K562 (cell line): Measurements from ENCODE around the gene NR1D1. TPM values are rescaled to one million over a fixed set of nuclear protein-coding genes. Genes with fewer than 3 reads are reported as not detected.
A peak's percentile ranks its signal among the peaks of the same experiment; 100 is the strongest.

ENCODE experiments used
- ARID1B ChIP-seq: fragments of 450-650 bp; IDR thresholded peaks from 2 replicates; pipeline ENCODE4 v1.6.1; 2016; ENCODE audit warnings: antibody characterized with exemption, mild to moderate bottlenecking, inconsistent platforms
- ATF7 ChIP-seq: fragments of 450-650 bp; IDR thresholded peaks from 2 replicates; pipeline ENCODE4 v1.7.1; 2014; ENCODE audit warnings: mild to moderate bottlenecking, moderate library complexity
- LCOR ChIP-seq: sonication (generic); formaldehyde crosslinking; IDR thresholded peaks from 2 replicates; pipeline ENCODE4 v1.8.0; 2022; ENCODE audit warnings: mild to moderate bottlenecking, missing genetic modification reagents
- RBBP5 ChIP-seq: fragments of 200-600 bp; sonication (generic); IDR thresholded peaks from 2 replicates; pipeline ENCODE4 v1.6.1; 2012; ENCODE audit warnings: borderline replicate concordance, mild to moderate bottlenecking, low read length, control low read depth, inconsistent platforms; ENCODE audit not compliant: insufficient read depth, poor library complexity, severe bottlenecking
- SETDB1 ChIP-seq: IDR thresholded peaks from one replicate; pipeline ENCODE4 v1.6.1; 2012; ENCODE audit warnings: low read length, control low read depth, inconsistent platforms
- SMARCE1 ChIP-seq: fragments of 450-650 bp; IDR thresholded peaks from 2 replicates; pipeline ENCODE4 v1.7.1; 2016; ENCODE audit warnings: mild to moderate bottlenecking
- THRAP3 ChIP-seq: fragments of 450-650 bp; IDR thresholded peaks from 2 replicates; pipeline ENCODE4 v1.6.1; 2016; ENCODE audit warnings: mild to moderate bottlenecking, inconsistent platforms, borderline replicate concordance
- ZC3H4 ChIP-seq: sonication (generic); formaldehyde crosslinking; IDR thresholded peaks from 2 replicates; pipeline ENCODE4 v1.9.0; 2021; ENCODE audit warnings: missing genetic modification reagents, borderline replicate concordance
- ZNF668 ChIP-seq: fragments of 250-450 bp; sonication (Bioruptor Pico); IDR thresholded peaks from 2 replicates; pipeline ENCODE4 v1.8.0; 2022; ENCODE audit warnings: mild to moderate bottlenecking, inconsistent platforms
- ZSCAN29 ChIP-seq: fragments of 450-650 bp; IDR thresholded peaks from 2 replicates; pipeline ENCODE4 v1.6.1; 2017
- ZSCAN32 ChIP-seq: fragments of 450-650 bp; formaldehyde crosslinking; IDR thresholded peaks from 2 replicates; pipeline ENCODE4 v1.4.0; 2020; ENCODE audit warnings: mild to moderate bottlenecking, moderate library complexity
- polyA plus RNA-seq, 8 experiments: library from polyadenylated mRNA; depleted of rRNA in 4 of 8; stranded (reverse) in 5 of 8; unstranded in 3 of 8; fragments of >200 nt; fragmentation: Nextera tagmentation in 2 of 8; fragmentation: Illumina TruSeq in 1 of 8; extraction: Ambion mirVana in 2 of 8; extraction: Trizol in 1 of 8; gene quantifications; 2 replicates each; pipeline versions ENCODE4 v1.2.1 to v1.2.3, GENCODE V29; 2011 to 2014; ENCODE audit warnings: inconsistent platforms in 1 of 8, missing spikeins in 1 of 8
- total RNA-seq, 7 experiments: library from RNA; depleted of rRNA in 6 of 7; stranded (reverse); fragments of >200 nt in 6 of 7; fragmentation: Illumina TruSeq in 2 of 7; extraction: Trizol in 2 of 7; gene quantifications; 2 replicates each; pipeline versions ENCODE4 v1.2.1 to v1.2.3, GENCODE V29; 2011 to 2021; ENCODE audit warnings: low replicate concordance in 1 of 7
- TF ChIP-seq, protein P1 (sequence below): fragments of 250-450 bp; sonication (Bioruptor Pico); IDR thresholded peaks from 2 replicates; pipeline ENCODE4 v1.4.0; 2020; ENCODE audit warnings: mild to moderate bottlenecking, moderate library complexity
- TF ChIP-seq, protein P2 (sequence below): fragments of 450-650 bp; formaldehyde crosslinking; IDR thresholded peaks from 2 replicates; pipeline ENCODE4 v1.4.0; 2020; ENCODE audit warnings: mild to moderate bottlenecking, moderate library complexity
- TF ChIP-seq, protein P3 (sequence below): fragments of 250-450 bp; sonication (Bioruptor Pico); IDR thresholded peaks from 2 replicates; pipeline ENCODE4 v1.4.0; 2020
- TF ChIP-seq, protein P4 (sequence below): fragments of 450-650 bp; formaldehyde crosslinking; IDR thresholded peaks from 2 replicates; pipeline ENCODE4 v1.4.0; 2020; ENCODE audit warnings: mild to moderate bottlenecking, moderate library complexity
- TF ChIP-seq, protein P5 (sequence below), 2 experiments: fragments of 450-650 bp; conservative IDR thresholded peaks; 2 replicates each; pipeline ENCODE4 v1.6.1; 2017; ENCODE audit warnings: mild to moderate bottlenecking in 2 of 2, moderate library complexity in 2 of 2
- TF ChIP-seq, protein P6 (sequence below): fragments of 250-450 bp; sonication (Bioruptor Pico); IDR thresholded peaks from 2 replicates; pipeline ENCODE4 v1.5.0; 2021
- TF ChIP-seq, protein P7 (sequence below), 3 experiments: fragments of 200-800 bp in 1 of 3; sonication (Bioruptor generic) in 1 of 3; sonication (generic) in 1 of 3; formaldehyde crosslinking in 1 of 3; IDR thresholded peaks; 2 replicates each; pipeline versions ENCODE4 v1.6.1 to v1.8.0; 2016 to 2022; ENCODE audit warnings: mild to moderate bottlenecking in 2 of 3, missing compliant biosample characterization in 2 of 3, missing genetic modification characterization in 2 of 3, missing genetic modification reagents in 1 of 3

NR1D1 gene
- total and polyA plus RNA-seq, 9 of the 15 experiments (the other 6 are each of a cell fraction or from before 2014, with no cell fraction given), result 0.25 to 7.7 (median 0.65) TPM

DNA sequence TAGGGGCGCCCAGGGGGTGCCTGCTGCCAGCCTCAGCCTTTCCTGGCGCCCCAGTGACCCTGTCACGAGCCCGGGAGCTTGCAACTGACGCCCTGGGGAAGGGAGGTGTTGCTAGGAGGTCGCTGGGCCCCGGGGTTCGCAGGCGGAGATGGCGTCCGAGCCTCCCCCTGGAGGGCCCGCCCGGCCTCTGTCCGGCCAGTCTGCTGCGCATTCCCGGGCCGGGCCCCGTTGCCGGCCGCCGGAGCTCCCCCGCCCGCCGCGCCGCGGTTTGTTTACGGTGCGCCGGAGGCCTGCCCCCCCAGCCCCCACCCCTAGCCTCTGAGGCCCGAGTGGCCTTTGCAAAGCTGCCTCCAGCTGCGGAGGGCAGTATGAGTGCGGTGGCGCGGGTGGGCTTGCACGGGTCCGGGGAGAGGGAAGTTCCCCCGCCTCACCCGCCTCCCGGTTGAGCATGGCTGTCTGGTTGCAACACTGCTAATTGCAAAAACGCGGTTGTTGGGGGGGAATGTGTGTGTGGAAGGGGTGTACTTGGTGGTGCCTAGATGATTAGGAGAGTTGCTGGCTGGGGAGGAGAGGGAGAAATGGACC is 37.1 kb downstream of the NR1D1 start (continued):
- TF ChIP-seq, protein P1, sequence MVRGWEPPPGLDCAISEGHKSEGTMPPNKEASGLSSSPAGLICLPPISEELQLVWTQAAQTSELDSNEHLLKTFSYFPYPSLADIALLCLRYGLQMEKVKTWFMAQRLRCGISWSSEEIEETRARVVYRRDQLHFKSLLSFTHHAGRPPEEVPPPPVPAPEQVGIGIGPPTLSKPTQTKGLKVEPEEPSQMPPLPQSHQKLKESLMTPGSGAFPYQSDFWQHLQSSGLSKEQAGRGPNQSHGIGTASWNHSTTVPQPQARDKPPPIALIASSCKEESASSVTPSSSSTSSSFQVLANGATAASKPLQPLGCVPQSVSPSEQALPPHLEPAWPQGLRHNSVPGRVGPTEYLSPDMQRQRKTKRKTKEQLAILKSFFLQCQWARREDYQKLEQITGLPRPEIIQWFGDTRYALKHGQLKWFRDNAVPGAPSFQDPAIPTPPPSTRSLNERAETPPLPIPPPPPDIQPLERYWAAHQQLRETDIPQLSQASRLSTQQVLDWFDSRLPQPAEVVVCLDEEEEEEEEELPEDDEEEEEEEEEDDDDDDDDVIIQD (CRISPR knock-in tag), result no peak
- TF ChIP-seq SETDB1 (no peak), THRAP3 (no peak), ZSCAN32 (no peak), ATF7 (peak; percentile 47; the same call in 1 of the 2 replicates), ZSCAN29 (no peak), ZC3H4 (CRISPR knock-in tag) (0 out of 2 replicates have a peak, but pooled peaks have one; percentile 51), ZNF668 (CRISPR knock-in tag) (no peak), RBBP5 (peak; percentile 42), ARID1B (0 out of 2 replicates have a peak, but pooled peaks have one; percentile 10), LCOR (CRISPR knock-in tag) (no peak), SMARCE1 (0 out of 2 replicates have a peak, but pooled peaks have one; percentile 23)
- TF ChIP-seq, protein P2, sequence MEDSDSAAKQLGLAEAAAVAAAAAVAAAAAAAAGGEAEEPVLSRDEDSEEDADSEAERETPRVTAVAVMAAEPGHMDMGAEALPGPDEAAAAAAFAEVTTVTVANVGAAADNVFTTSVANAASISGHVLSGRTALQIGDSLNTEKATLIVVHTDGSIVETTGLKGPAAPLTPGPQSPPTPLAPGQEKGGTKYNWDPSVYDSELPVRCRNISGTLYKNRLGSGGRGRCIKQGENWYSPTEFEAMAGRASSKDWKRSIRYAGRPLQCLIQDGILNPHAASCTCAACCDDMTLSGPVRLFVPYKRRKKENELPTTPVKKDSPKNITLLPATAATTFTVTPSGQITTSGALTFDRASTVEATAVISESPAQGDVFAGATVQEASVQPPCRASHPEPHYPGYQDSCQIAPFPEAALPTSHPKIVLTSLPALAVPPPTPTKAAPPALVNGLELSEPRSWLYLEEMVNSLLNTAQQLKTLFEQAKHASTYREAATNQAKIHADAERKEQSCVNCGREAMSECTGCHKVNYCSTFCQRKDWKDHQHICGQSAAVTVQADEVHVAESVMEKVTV (CRISPR knock-in tag), result no peak
- TF ChIP-seq, protein P3, sequence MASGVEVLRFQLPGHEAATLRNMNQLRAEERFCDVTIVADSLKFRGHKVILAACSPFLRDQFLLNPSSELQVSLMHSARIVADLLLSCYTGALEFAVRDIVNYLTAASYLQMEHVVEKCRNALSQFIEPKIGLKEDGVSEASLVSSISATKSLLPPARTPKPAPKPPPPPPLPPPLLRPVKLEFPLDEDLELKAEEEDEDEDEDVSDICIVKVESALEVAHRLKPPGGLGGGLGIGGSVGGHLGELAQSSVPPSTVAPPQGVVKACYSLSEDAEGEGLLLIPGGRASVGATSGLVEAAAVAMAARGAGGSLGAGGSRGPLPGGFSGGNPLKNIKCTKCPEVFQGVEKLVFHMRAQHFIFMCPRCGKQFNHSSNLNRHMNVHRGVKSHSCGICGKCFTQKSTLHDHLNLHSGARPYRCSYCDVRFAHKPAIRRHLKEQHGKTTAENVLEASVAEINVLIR (CRISPR knock-in tag), result no peak
- TF ChIP-seq, protein P4, sequence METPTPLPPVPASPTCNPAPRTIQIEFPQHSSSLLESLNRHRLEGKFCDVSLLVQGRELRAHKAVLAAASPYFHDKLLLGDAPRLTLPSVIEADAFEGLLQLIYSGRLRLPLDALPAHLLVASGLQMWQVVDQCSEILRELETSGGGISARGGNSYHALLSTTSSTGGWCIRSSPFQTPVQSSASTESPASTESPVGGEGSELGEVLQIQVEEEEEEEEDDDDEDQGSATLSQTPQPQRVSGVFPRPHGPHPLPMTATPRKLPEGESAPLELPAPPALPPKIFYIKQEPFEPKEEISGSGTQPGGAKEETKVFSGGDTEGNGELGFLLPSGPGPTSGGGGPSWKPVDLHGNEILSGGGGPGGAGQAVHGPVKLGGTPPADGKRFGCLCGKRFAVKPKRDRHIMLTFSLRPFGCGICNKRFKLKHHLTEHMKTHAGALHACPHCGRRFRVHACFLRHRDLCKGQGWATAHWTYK (CRISPR knock-in tag), result no peak
- TF ChIP-seq, protein P5, sequence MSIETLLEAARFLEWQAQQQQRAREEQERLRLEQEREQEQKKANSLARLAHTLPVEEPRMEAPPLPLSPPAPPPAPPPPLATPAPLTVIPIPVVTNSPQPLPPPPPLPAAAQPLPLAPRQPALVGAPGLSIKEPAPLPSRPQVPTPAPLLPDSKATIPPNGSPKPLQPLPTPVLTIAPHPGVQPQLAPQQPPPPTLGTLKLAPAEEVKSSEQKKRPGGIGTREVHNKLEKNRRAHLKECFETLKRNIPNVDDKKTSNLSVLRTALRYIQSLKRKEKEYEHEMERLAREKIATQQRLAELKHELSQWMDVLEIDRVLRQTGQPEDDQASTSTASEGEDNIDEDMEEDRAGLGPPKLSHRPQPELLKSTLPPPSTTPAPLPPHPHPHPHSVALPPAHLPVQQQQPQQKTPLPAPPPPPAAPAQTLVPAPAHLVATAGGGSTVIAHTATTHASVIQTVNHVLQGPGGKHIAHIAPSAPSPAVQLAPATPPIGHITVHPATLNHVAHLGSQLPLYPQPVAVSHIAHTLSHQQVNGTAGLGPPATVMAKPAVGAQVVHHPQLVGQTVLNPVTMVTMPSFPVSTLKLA (conservative IDR thresholded peaks at IDR 0.05), result peak in 1 of 2 experiments; percentile 43; a peak in 3 of 4 replicates
- TF ChIP-seq, protein P6, sequence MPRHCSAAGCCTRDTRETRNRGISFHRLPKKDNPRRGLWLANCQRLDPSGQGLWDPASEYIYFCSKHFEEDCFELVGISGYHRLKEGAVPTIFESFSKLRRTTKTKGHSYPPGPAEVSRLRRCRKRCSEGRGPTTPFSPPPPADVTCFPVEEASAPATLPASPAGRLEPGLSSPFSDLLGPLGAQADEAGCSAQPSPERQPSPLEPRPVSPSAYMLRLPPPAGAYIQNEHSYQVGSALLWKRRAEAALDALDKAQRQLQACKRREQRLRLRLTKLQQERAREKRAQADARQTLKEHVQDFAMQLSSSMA, result no peak
- TF ChIP-seq, protein P7, sequence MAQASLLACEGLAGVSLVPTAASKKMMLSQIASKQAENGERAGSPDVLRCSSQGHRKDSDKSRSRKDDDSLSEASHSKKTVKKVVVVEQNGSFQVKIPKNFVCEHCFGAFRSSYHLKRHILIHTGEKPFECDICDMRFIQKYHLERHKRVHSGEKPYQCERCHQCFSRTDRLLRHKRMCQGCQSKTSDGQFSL (CRISPR knock-in tag; IDR thresholded peaks at IDR 0.05), result peak; percentile 47
- TF ChIP-seq, protein P7 (tag; IDR thresholded peaks at IDR 0.05), result peak in 1 of 2 experiments; percentile 56; a peak in 1 of 4 replicates
